ENCODE measurements around the gene CYP2W1.

- TF ChIP-seq, protein P1, sequence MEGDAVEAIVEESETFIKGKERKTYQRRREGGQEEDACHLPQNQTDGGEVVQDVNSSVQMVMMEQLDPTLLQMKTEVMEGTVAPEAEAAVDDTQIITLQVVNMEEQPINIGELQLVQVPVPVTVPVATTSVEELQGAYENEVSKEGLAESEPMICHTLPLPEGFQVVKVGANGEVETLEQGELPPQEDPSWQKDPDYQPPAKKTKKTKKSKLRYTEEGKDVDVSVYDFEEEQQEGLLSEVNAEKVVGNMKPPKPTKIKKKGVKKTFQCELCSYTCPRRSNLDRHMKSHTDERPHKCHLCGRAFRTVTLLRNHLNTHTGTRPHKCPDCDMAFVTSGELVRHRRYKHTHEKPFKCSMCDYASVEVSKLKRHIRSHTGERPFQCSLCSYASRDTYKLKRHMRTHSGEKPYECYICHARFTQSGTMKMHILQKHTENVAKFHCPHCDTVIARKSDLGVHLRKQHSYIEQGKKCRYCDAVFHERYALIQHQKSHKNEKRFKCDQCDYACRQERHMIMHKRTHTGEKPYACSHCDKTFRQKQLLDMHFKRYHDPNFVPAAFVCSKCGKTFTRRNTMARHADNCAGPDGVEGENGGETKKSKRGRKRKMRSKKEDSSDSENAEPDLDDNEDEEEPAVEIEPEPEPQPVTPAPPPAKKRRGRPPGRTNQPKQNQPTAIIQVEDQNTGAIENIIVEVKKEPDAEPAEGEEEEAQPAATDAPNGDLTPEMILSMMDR (IDR thresholded peaks at IDR 0.05; ENCODE audit: poor library complexity), result no peak
- TF ChIP-seq EZH2phosphoT487 (IDR thresholded peaks at IDR 0.05; ENCODE audit: low read depth, severe bottlenecking, unreplicated experiment) (no peak), EZH2 (IDR thresholded peaks at IDR 0.05; ENCODE audit: borderline replicate concordance) (no peak)
Measured at GRCh38 chr7:994592-995308, 11.8 kb downstream of the CYP2W1 start.
